Kidney (tissue), 14 donors: ENCODE data around the gene RERE. TPM values are rescaled to one million over a fixed set of nuclear protein-coding genes. Genes with fewer than 3 reads are reported as not detected.

Experiments used
- DNase-seq, 5 donors: peaks; one replicate each; pipeline ENCODE4 v3.0.0-alpha.2; 2013 to 2020
- FAIRE-seq: peaks from 2 replicates; lab custom pipeline; 2012; peaks lifted over from hg19 to GRCh38; lab: Jason Lieb, UNC
- H3K27ac ChIP-seq, 2 donors: one replicate each; pipeline ENCODE4 v1.7.0; 2013; ENCODE audit warnings: low read depth in 2 of 2, low read length in 2 of 2, inconsistent platforms in 1 of 2
- H3K27me3 ChIP-seq: one replicate; pipeline ENCODE4 v1.7.1; 2013; ENCODE audit warnings: low read length, inconsistent platforms; ENCODE audit not compliant: control insufficient read depth, insufficient read depth
- H3K36me3 ChIP-seq, 3 donors: one replicate each; pipeline versions ENCODE4 v1.7.0 to v1.7.1; 2013; ENCODE audit warnings: low read length in 3 of 3, control low read depth in 1 of 3, inconsistent platforms in 1 of 3; ENCODE audit not compliant: insufficient read depth in 3 of 3, control insufficient read depth in 2 of 3
- H3K4me1 ChIP-seq, 3 donors: one replicate each; pipeline versions ENCODE4 v1.7.0 to v1.7.1; 2013; ENCODE audit warnings: low read length in 3 of 3, inconsistent platforms in 1 of 3, low read depth in 1 of 3; ENCODE audit not compliant: control insufficient read depth in 2 of 3, insufficient read depth in 2 of 3
- H3K4me3 ChIP-seq, 3 donors: one replicate each; pipeline versions ENCODE4 v1.7.0 to v1.8.1; 2013; ENCODE audit warnings: low read length in 3 of 3, control low read depth in 1 of 3, inconsistent platforms in 1 of 3
- H3K9ac ChIP-seq, 3 donors: one replicate each; pipeline versions ENCODE4 v1.7.0 to v1.7.1; 2013; ENCODE audit warnings: low read length in 3 of 3, control low read depth in 1 of 3, inconsistent platforms in 1 of 3
- H3K9me3 ChIP-seq, 3 donors: one replicate each; pipeline versions ENCODE4 v1.7.0 to v1.7.1; 2013; ENCODE audit warnings: low read length in 3 of 3, control low read depth in 1 of 3, inconsistent platforms in 1 of 3; ENCODE audit not compliant: control insufficient read depth in 2 of 3, insufficient read depth in 1 of 3
- CTCF ChIP-seq: IDR thresholded peaks from 3 replicates; pipeline ENCODE4 v1.5.1; 2012; ENCODE audit warnings: mild to moderate bottlenecking, moderate library complexity, borderline replicate concordance; ENCODE audit not compliant: insufficient read depth; ENCODE audit errors: extremely low read depth
- intact Hi-C: fragments of 100-400 bp; cut with DNase I; formaldehyde crosslinking; loops from one replicate; pipeline ENCODE4 v1.11.1; 2022
- polyA plus RNA-seq: library from polyadenylated mRNA; stranded (reverse); fragments of 350-450 nt; fragmentation: Illumina TruSeq; extraction: RNeasy Lipid Tissue Mini Kit (QIAGEN cat#74804); gene quantifications from one replicate; pipeline ENCODE4 v1.2.3, GENCODE V29; 2014; ENCODE audit warnings: low read depth, low replicate concordance; ENCODE audit not compliant: insufficient read depth
- total RNA-seq: library from RNA; stranded (reverse); fragmentation: NEBNext Ultra II Directional; extraction: Animal tissue kit (Norgen Biotek cat#: 25700); gene quantifications from one replicate; pipeline ENCODE4 v1.2.1, GENCODE V29; 2021
- donor health status: control.
- donor health status: control.
- donor health status: control.
- donor health status: control.
- donor health status: control.
- donor health status: DM: yes; HTN: yes; CAD: no.
- donor health status: Normal renal cell carcinoma (clear cell type).

The RERE gene
- total and polyA plus RNA-seq, 2 donors from 2014 or later: 37.2 to 176 TPM

- Histone ChIP-seq H3K9ac (no peak overlapping the region), H3K27ac (no peak overlapping the region), H3K9me3 (no peaks in the 10 kb centered on the region), H3K4me1 (peaks cover 0 to 13% (median 0%) of the 10 kb centered on the region in 3 donors), H3K27me3 (no peaks in the 10 kb centered on the region), H3K4me3 (no peak overlapping the region), H3K36me3 (no peaks in the 10 kb centered on the region)
- FAIRE-seq (no peak), DNase-seq (peak in 1 of 5 donors; percentile 68)
- intact Hi-C loops: no loop called here
- no peak for TF ChIP-seq CTCF
Measured at GRCh38 chr1:8339203-8339600, 478.2 kb downstream of the RERE start.

DNA sequence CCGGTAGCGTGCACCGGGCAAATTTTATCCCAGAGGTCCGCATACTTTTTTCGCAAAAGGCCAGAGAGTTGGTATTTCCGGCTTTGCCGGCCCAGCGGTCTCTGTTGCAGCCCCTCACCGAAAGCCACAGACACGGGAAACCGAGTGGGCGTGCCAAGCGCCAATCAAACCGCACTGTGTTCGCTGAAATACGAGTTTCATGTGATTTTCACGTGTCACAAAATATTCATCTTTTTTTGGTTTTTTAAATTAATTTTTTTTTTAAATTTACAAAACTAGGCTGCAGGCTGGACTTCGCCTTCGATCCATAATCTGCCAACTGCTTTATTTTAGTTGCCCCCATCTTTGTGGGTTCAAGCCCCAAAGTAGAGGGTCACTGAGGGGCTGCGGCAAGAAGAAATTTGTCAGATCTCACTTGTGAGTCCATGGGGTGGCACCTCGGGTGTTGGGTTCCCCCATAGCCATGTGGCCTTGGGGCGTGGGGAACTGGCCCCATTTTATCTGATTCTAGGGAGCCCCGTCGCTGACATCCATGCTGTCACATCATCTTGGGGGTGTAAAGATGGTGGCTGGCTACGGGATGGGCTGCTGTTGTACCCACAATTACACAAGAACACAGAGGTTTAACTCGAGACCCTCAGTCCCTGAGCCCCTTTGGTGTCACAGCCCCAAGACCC lies 478.8 kb downstream of the RERE start:
- Histone ChIP-seq H3K4me3 (no peak overlapping the region), H3K27ac (no peak overlapping the region), H3K36me3 (no peaks in the 10 kb centered on the region), H3K4me1 (peaks cover 0 to 8% (median 0%) of the 10 kb centered on the region in 3 donors), H3K9me3 (no peaks in the 10 kb centered on the region), H3K27me3 (no peaks in the 10 kb centered on the region), H3K9ac (no peak overlapping the region)
- intact Hi-C loops: no loop called here
- FAIRE-seq (no peak), DNase-seq (peak in 2 of 5 donors; percentile 31 to 60)
- no peak for TF ChIP-seq CTCF

- no peak overlapping the region for H3K27ac ChIP-seq
- no peaks in the 10 kb centered on the region for H3K27me3 ChIP-seq
- H3K36me3 ChIP-seq: no peaks in the 10 kb centered on the region
- no peak overlapping the region for H3K9ac ChIP-seq
- H3K9me3 ChIP-seq: no peaks in the 10 kb centered on the region
- peak in 2 of 5 donors; percentile 34 to 62 for DNase-seq
- H3K4me1 ChIP-seq: peaks cover 0 to 2% (median 0%) of the 10 kb centered on the region in 3 donors
- intact Hi-C loops: no loop called here
- FAIRE-seq: no peak
- no peak overlapping the region for H3K4me3 ChIP-seq
- no peak for TF ChIP-seq CTCF
Measured at GRCh38 chr1:8337776-8338525, 479.5 kb downstream of the RERE start.
